Stimulated activated CD4-positive, alpha-beta T cell treated with anti-CD3 and anti-CD28 coated beads, Interleukin-15, amount 100 ng/mL, for 24 hours (primary cell): Measurements from ENCODE around the gene STAMBPL1.
"Not testable (repeated sequence)": the region's sequence is repeated elsewhere in the genome, so short reads cannot be mapped to it uniquely, and the experiment has no call there.

ENCODE experiments used
- DNase-seq: peaks from one replicate; pipeline ENCODE4 v3.0.0-alpha.2; 2020

STAMBPL1 gene

DNA sequence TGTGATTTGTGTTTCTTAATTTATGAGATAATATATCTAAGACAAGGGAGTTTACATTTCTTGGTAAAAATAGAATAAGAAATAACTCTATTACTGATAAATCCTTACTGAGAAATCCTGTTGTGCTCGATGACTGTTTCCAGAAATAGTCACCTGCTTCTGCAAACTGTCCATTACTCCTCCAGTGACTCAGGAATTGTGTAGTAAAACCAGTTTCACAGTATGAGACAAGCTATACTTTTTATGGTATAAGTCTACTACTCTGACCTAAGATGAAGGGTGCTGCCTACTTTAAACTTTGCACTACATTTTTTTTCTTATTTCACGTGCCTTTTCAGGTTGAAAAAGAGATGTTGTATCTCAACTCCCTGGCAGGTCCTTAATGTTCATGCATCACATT lies 21.6 kb upstream of the STAMBPL1 start:
- DNase-seq = no peak

DNA sequence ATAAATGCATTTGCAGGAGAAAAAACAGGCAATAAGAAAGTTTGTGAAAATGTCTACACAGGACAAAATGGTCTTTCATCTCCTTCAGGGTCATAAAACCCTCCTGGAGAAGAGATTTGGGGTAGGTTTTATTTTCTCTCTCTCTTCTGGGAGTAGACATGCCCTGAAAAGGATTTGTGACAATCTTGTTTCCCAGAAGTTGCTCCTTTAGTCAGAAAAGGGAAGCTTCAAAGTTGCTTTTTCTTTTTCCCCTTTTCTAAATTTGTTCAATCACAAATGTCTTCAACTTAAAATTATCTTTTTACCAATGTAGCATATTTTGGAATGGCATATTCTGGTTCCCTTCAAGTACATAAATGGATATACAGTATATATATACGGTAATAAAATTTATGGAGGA lies 19.0 kb upstream of the STAMBPL1 start:
- no peak for DNase-seq

DNA sequence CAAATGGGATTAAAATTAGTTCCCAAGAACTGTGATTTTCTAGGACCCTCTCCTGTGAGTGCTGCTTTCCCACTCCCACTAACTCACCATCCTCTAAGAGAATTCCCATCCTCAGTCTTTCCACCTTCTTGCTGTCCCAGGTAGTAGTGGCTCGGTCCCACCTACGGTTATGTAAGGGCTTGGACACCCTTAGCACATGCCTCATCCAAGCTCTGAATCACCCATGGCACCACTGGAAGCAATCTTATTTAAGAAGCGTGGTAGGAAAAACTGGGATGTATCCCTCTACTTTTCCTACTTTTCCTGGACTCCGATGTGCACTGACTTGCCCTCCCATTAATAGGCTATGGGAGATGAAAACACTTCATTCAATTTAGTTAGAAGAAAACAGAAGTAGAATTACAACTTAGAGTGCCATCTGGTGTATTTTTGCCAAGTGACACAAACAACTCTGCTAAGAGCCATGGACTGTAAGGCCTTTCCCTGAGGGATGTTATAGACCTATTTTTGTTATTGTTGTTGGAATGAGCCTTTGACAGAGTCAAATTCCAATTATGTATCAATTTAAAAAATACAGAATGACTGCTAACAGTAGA lies 14.7 kb upstream of the STAMBPL1 start:
- no peak for DNase-seq

DNA sequence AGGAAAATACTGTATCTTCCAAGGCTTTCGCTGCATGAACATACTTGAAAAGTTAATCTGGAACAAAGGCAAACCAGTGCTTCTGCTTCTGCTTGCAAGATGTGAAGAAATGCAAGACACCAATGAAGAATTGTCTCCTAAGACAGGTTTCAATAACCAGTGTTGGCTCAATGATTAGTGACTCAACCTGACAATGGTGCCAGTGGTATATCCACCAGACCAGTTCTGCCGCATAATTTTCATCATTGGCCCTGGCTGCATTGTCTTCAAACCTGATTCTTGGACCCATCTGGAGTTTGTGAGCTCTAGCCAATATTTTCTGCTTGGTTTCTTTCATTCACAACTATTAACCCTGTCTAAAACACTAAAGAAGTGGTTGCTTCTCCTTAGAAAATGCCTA lies 13.6 kb upstream of the STAMBPL1 start:
- no peak for DNase-seq

DNA sequence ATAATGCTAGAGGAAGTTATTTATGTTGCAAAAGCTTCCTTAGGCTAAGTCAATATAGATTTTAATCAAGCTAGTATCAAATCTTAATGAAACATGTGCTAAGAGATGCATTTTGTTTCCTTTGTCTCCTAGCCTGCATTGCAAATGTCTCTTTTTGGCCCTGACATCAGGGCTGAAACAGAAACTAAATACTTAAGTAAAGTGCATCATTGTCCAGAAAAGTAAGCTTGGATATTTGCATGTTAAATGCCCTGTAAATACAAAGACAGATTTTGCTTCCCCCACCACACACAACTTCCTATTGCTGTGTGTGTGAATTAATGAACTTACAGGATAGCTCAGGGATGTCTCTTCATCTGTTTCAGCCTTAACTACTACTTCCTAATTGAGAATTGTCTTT lies 10.0 kb upstream of the STAMBPL1 start:
- no peak for DNase-seq

DNA sequence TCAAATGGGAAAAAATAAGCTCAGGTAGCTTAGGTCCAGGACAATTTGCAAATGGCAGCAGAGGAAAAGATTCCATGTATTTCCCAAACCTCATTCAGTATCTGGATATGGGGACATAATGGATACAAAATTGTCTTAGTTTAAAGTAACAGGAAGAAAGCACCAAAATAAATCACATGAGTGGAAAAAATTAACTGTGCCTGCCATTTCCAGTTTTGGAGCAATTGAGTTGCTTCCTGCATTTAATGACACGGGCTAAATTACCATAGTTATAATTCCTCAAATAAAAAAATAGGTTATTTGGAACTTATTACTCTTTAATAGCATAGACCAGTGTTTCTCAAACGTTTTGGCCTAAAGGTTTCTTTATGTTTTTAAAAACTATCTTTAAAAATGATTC lies 6.3 kb upstream of the STAMBPL1 start:
- DNase-seq = no peak

DNA sequence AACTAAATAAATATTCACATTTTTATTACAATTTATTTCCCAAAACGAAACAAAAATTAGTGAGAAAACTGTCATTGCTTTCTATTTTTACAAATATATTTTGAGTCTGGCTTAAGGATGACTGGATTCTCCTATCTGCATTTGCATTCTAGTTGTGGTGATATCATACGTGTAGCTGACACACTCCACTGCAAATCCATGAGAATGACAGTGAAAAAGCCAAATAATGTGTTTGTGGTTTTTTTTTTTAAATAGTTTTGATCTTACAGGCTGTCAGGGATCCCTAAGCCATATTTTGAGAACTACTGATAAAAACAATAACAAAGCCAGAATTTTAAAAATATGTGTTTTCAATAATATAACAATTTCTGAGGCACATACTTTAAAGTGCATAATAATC lies 5.8 kb upstream of the STAMBPL1 start:
- DNase-seq = no peak

DNA sequence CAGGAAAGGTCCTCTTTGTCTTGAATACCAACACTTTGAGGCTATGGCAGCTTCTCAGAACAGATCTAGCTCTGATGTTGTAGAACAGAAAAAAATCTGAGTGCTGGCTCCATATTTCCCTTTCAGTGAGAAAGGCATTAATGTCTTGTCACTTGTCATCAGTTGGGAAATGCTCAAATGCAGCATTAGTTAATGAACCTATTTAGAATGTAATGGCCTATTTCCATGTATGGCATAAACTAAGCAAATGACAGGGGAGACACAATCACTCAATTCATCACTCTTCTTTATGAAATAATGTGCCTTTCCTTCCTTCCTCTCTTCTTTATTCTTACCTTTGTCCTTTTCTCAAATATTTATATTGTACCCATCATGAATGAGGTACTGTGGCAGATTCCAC lies 5.0 kb upstream of the STAMBPL1 start:
- no peak for DNase-seq

DNA sequence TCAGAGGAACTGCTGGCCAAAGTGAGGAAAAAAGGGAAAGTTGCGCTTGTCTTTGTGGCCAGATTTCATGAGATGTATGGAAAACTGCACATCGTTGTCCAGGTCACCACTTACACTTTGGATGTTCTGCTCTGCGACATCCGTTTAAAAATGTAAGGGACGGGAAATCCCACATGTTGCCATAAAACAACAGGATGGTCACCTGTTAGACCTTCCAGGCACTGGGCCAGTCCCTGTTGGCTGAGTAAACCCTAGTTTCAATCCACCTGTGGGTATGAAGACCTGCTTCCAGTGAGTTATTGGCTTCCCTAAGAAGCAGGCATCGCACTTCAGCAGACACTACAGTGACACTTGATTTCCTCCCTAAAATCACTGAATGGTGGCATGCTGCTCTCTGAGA lies 2.7 kb upstream of the STAMBPL1 start:
- no peak for DNase-seq

DNA sequence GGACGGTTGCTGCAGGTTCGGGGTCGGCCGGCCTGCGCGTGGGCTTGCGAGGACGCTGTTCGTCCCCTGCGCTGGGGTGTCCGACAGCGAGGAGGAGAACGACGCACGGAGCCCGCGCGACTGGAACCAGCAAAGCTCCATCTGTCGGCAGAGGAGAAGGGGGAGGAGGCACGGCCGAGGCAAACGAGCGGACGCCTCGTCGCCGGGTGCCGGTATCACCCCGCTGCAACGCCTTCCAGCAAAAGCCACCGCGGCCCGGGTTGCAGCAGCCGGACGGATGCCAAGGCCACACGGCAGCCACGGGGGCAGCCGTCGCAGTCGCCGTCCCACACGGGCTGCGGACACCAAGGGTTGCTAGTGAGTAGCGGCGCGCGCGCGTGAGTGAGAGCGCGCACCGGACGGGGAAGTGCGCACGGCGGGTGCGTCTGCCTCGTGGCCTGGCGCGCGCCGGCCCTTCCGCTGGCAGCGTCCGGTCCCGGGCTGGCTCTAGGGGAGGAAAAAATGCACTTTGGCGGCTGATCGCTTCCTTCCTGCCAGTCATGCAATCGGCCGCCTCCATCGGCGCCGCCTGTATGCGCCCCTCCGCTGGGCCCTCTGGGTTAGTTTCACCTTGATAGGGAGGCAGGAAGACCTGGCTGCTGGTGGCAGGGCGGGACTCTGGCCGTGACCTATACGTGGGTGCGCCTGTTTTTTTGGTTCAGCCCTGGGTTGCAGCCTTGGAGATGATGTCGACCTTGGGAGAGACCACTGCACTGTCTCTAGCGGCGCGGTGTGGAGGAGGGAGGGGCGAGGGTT lies 434 bp downstream of the STAMBPL1 start:
- DNase-seq = peak; percentile 82

DNA sequence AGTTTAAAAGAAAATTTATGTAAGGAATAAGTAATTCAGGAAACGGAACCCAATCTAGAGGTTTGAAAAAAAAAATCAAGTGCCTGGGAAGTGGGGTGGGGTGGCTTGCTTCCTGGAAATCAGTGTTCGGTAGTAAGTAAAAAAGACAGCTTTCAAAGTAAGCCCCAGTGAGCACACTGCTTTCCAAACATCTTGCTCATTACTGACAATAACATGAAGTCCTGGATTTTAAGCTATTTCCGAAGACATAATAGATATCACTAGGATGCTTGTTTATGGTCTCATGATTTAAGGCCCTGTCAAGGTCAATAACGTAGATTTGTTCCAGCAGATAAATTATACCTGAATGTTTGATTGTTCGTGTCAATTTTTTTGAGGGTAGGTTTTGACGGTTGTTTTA lies 1.3 kb downstream of the STAMBPL1 start:
- DNase-seq = no peak

DNA sequence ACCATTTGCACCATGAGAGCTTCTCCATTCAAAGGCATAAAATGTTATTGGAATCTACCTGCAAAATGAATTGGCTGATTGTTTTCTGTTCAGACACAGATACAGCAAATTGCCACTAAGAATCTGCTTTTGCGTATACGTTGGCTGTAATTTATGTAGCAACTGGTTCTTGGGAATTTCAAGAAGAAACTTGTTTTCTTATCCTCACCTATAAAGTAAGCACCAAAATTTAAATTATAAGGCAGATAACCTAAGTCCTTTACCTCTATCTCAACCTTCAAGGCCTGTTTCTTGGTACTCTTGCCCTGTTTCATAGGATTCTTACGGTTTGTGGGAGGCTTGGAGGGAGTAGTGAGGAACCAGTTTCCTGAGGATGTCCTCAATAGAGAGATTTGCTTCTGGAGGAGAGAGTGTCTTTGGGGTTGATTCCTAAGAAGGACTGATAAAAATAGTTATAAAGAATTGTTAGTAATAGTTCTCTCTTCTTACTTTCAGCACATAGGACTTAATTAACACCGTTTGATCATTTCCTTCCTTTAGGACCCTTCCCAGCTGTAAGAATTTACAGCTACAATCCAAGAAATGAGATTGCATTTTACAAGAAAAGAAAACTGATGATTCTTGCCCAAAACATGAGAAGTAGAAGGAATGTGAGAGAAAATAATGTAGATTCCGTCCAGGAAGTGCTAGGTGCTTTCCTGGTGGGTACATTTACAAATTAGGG lies 2.0 kb downstream of the STAMBPL1 start:
- DNase-seq = no peak

DNA sequence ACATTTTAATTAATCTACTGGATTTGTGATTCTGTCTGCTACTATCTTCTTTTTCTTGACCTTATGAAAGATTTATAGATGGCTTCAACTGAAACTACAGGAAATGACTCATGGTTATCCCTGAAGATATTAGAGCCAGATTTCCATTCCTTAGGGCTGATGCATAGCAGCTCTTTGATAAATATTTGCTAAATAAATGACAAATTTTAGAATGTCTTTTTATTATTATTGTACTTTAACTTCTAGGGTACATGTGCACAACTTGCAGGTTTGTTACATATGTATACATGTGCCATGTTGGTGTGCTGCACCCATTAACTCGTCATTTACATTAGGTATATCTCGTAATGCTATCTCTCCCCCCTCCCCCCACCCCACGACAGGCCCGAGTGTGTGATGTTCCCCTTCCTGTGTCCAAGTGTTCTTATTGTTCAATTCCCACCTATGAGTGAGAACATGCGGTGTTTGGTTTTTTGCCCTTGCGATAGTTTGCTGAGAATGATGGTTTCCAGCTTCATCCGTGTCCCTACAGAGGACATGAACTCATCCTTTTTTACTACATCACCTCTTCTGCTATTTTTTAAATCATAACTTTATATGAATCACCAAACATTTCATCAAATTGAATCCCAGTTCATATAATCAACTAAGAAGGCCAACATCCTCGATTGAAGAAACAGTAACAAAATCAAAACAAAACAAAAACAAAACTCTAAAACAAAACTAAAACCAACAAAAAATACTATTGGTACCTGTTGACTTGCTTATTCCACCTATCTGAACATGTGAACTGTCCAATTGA lies 2.8 kb downstream of the STAMBPL1 start:
- not testable (repeated sequence) for DNase-seq

DNA sequence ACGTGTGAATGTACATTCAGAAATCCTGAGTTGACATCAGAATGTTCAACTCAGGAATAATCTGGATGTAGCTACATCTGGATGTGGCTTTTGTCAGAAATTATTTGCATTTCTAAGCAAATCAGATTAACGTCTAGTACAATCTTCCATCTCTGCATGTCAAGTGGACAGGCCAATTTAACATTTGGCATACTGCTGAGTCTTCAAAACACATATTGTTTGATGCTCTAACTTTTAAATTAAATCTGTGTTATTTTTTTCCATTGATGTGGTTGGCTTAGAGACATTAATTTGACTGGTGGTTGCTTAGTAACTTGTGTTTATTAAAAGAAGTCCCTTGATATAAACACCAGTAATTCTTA lies 3.4 kb downstream of the STAMBPL1 start:
- DNase-seq = no peak

DNA sequence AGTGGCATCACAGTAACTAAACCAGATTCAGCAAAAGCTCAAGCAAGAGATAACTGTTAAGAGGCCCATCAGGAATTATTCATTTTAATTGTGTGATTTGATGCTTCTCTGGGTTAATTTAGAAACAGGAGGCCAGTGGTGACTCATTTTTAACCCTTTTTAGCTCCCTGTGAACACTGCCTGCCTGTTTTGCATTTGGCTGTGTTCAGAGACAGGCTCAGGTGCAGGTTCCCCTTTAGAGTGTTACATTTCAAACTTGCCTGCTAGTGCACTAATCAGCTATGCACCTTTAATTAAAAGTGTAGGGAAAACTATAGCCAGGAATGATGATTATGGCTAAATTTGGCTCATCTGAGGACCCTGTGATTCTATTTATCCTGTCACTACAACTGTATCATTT lies 6.5 kb downstream of the STAMBPL1 start:
- peak; percentile 29 for DNase-seq

DNA sequence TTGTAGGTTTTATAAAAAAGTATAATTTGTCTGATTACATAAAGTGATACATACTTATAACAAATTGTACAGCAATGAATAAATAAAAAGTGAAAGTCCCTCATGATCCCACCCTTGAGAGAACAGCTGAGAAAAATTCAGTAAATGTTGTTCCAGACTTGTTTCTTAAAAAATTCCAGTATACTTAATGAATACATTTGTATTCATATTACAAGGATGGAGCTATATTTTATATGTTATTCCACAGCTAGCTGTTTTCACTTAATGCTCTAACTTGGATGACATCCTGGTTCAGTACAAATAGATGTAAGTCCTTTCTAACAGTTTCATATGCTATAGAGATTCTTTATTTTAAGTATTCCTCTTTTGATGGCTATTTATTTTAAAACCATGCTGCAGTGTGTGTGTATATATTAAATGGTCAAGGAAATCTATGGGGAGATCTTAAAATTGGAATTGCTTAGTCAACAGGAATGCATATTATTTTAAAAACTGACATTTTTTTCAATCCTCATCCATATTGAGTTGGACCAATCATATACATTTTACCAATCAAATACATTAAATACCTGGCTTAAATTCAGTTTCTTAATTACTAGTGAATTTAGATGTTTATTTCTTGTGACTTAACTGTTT lies 8.9 kb downstream of the STAMBPL1 start:
- no peak for DNase-seq

DNA sequence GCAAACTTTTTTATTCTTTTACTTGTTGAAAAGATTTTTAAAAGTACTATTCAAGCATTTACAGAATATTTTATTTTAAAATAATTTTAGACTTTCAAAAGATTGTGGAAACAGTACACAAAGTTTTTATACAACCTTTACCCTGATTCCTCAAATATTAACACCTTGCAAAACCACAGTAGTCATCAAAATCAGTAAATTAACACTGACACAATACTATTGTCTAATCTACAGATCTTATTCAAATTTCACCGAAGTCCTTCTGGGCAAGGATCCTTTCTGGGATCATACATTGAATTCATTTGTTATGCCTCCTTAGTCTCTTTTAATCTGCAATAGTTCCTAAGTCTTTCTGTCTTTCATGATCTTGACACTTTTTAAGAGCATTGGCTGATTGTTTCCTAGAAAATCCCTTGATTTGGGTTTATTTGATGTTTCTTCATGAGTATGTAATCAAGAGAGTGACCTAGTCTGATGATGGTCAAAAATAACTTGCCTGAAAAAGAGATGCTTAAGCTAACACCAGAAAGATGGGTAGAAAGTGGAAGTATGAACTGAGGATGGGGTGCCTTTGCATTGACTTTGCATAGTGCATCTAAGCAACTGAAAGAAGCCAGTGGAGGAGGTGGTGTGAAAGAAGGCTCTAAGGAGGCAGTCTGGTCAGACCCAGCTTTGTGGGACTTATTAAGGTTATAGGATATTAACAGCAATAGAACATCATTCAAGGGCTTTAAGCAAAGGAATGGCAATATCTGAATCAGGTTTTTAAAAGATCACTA lies 9.7 kb downstream of the STAMBPL1 start:
- no peak for DNase-seq

DNA sequence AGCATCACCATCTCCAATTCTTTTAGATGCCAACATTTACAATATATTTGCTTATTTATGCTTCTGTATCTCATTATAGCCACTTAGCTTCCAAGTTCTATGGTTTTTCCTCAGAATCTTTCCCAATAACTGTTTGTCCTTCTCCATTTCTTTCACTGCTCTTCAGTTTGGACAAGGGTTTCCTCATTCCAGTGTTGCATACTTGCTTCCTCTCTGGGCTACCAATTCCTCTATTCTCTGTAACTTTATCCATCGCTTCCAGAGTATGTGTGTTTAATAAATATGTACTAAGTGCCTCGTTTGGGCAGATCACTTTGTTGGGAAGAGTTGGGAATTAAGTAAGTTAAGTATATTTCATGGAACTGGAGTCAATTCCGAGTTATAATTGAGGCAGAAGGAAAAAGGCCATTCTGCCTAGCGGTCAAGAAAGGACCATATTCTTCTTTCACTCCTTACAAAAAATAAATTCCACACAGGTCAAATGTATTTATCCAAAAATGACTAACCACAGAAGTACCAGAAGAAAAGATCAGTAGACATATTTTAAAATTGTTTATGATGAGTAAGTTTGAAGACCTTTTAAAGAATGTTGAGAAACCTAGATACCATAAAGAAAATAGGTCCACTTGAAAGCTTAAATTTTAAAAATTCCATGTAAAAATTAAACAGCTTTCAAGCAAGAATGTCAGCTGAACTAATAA lies 10.8 kb downstream of the STAMBPL1 start:
- DNase-seq = no peak

DNA sequence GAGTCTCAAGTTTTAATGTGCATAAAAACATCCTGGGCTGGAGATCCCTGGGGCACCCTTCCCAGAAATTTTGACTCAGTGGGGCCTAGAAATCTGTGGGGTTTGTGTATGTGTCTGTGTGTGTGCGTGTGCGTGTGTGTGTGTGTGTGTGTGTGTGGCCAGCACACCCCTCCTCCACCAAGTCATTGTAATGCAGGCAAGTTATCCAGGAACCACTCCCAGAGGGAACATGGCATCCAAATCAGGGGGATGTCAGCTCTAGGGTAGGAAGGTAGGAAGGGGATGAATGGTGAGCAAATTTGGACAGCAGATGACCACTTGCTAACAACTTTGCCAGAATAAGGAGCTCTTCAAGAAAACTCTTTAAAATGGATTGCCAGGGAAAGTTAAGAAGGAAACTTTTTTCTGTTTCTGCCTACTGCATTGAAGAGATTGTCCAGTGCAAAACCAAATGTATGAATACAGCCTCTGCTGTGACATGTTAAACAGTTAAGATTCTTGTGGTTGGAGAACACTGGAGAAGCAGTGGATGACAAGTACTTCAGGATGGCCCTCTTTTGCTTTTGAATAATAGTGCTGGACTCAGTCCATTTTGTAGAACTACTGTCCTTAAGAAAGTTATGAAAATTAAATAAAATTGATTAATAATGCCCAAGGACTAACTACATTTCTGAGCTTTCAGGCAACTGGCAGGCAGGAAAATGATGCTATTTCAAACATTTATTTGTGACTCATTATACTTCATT lies 12.3 kb downstream of the STAMBPL1 start:
- DNase-seq = no peak

DNA sequence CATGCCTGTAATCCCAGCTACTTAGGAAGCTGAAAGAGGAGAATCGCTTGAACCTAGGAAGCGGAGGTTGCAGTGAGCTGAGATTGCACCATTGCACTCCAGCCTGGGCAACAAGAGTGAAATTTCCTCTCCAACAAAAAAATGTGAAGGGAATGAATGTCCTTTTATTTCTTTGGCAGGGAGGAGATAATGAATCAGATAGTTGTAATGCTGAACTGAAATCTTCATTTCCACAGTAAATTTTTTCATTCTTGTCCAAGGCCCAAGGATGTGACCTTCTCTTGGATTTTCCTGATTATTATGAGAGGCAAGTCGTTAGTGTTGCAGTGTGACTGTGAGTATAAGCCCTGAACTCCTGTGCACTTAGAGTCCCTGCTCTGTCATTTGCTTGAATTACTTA lies 13.6 kb downstream of the STAMBPL1 start:
- no peak for DNase-seq

DNA sequence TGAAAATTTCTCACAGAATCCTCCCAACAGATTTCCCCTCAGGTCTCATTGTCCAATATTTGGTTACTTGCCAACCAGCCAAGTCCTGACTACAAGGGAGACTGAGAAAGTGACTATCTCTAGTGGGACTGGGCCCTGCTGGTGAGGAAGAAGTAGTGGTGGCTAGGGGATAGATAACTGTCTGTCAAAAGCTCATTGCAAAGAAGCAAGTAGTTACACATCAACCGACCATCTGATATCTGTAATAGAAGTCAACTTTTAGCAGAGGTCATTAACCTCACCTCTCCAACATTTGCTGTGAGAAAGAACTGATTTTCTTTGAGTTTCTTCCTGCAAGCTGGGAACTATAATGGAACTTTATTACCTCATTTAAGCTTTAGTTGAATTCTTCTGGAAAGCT lies 15.2 kb downstream of the STAMBPL1 start:
- no peak for DNase-seq
